Neural progenitor cell (in vitro differentiated cells): Measurements from ENCODE around the gene ATP10A. TPM values are rescaled to one million over a fixed set of nuclear protein-coding genes. Genes with fewer than 3 reads are reported as not detected.
A peak's percentile ranks its signal among the peaks of the same experiment; 100 is the strongest.

Source experiments
- DNase-seq: peaks from one replicate; pipeline ENCODE4 v3.0.0-alpha.2; 2016; ENCODE audit warnings: low spot score
- H2AFZ ChIP-seq: fragments of 200-600 bp; sonication (generic); replicated peaks from 2 replicates; pipeline ENCODE4 v1.6.1; 2016; ENCODE audit warnings: antibody characterized with exemption
- H3F3A ChIP-seq: fragments of 200-600 bp; sonication (generic); 2 replicates; pipeline ENCODE4 v1.6.1; 2016; ENCODE audit warnings: antibody characterized with exemption, low read depth
- H3K27ac ChIP-seq: fragments of 200-600 bp; sonication (generic); 2 replicates; pipeline ENCODE4 v1.5.1; 2016; ENCODE audit warnings: mild to moderate bottlenecking
- H3K27me3 ChIP-seq: fragments of 200-600 bp; sonication (generic); 2 replicates; pipeline ENCODE4 v1.6.1; 2016; ENCODE audit warnings: mild to moderate bottlenecking, moderate library complexity
- H3K36me3 ChIP-seq: fragments of 200-600 bp; sonication (generic); 2 replicates; pipeline ENCODE4 v1.5.1; 2016
- H3K4me1 ChIP-seq: fragments of 200-600 bp; sonication (generic); 2 replicates; pipeline ENCODE4 v1.6.1; 2016; ENCODE audit warnings: mixed run types
- H3K4me2 ChIP-seq: fragments of 200-600 bp; sonication (generic); 2 replicates; pipeline ENCODE4 v1.6.1; 2016
- H3K4me3 ChIP-seq: fragments of 200-600 bp; sonication (generic); 2 replicates; pipeline ENCODE4 v1.5.1; 2016
- H3K79me2 ChIP-seq: fragments of 200-600 bp; sonication (generic); 2 replicates; pipeline ENCODE4 v1.6.1; 2016; ENCODE audit warnings: low read depth
- H3K9ac ChIP-seq: fragments of 200-600 bp; sonication (generic); 2 replicates; pipeline ENCODE4 v1.6.1; 2016
- H3K9me3 ChIP-seq: fragments of 200-600 bp; sonication (generic); 2 replicates; pipeline ENCODE4 v1.5.1; 2016; ENCODE audit warnings: low read depth
- H4K20me1 ChIP-seq: fragments of 200-600 bp; sonication (generic); 2 replicates; pipeline ENCODE4 v1.6.1; 2016; ENCODE audit warnings: low read depth
- H3K27ac Mint-ChIP-seq: 3 replicates; pipeline ENCODE4 v1.8.0; 2021; ENCODE audit warnings: mixed read lengths
- H3K27me3 Mint-ChIP-seq: 2 replicates; pipeline ENCODE4 v1.8.0; 2022; ENCODE audit warnings: low read depth, mild to moderate bottlenecking, inconsistent platforms, moderate library complexity, mixed read lengths; ENCODE audit not compliant: insufficient read depth
- H3K36me3 Mint-ChIP-seq: 3 replicates; pipeline ENCODE4 v1.8.0; 2021; ENCODE audit warnings: mixed read lengths
- H3K4me1 Mint-ChIP-seq: 3 replicates; pipeline ENCODE4 v1.8.0; 2021; ENCODE audit warnings: mixed read lengths
- H3K4me3 Mint-ChIP-seq: 3 replicates; pipeline ENCODE4 v1.8.0; 2021; ENCODE audit warnings: mild to moderate bottlenecking, moderate library complexity, mixed read lengths
- H3K9me3 Mint-ChIP-seq: 3 replicates; pipeline ENCODE4 v1.8.0; 2020; ENCODE audit warnings: mixed read lengths
- EZH2 ChIP-seq: fragments of 200-600 bp; sonication (generic); IDR thresholded peaks from 2 replicates; pipeline ENCODE4 v1.6.1; 2017; ENCODE audit warnings: antibody characterized with exemption, mild to moderate bottlenecking, moderate library complexity
- EZH2phosphoT487 ChIP-seq: fragments of 200-600 bp; sonication (generic); IDR thresholded peaks from 2 replicates; pipeline ENCODE4 v1.6.1; 2017; ENCODE audit warnings: antibody characterized with exemption
- total RNA-seq: library from RNA; depleted of rRNA; stranded (reverse); fragments of >200 nt; gene quantifications from 2 replicates; pipeline ENCODE4 v1.2.3, GENCODE V29; 2015; ENCODE audit warnings: low replicate concordance
- TF ChIP-seq, protein P1 (sequence below): fragments of 200-600 bp; sonication (generic); IDR thresholded peaks from 2 replicates; pipeline ENCODE4 v1.5.1; 2017; ENCODE audit warnings: antibody characterized with exemption, mild to moderate bottlenecking

ATP10A gene
- total RNA-seq, 1 donor from 2014 or later, result 0.32 TPM

- Mint-ChIP-seq H3K4me3 (no peak overlapping the region), H3K27ac (peak overlapping the region; percentile 53), H3K9me3 (peaks cover under 1% of the 10 kb centered on the region), H3K36me3 (peaks cover under 1% of the 10 kb centered on the region), H3K4me1 (peaks cover 55% of the 10 kb centered on the region), H3K27me3 (peaks cover 12% of the 10 kb centered on the region)
- H3K4me2 ChIP-seq, result peak overlapping the region; percentile 22
- no peaks in the 10 kb centered on the region for H3K79me2 ChIP-seq
- H4K20me1 ChIP-seq, result no peaks in the 10 kb centered on the region
- H3F3A ChIP-seq, result peaks cover 3% of the 10 kb centered on the region
- TF ChIP-seq, protein P1, sequence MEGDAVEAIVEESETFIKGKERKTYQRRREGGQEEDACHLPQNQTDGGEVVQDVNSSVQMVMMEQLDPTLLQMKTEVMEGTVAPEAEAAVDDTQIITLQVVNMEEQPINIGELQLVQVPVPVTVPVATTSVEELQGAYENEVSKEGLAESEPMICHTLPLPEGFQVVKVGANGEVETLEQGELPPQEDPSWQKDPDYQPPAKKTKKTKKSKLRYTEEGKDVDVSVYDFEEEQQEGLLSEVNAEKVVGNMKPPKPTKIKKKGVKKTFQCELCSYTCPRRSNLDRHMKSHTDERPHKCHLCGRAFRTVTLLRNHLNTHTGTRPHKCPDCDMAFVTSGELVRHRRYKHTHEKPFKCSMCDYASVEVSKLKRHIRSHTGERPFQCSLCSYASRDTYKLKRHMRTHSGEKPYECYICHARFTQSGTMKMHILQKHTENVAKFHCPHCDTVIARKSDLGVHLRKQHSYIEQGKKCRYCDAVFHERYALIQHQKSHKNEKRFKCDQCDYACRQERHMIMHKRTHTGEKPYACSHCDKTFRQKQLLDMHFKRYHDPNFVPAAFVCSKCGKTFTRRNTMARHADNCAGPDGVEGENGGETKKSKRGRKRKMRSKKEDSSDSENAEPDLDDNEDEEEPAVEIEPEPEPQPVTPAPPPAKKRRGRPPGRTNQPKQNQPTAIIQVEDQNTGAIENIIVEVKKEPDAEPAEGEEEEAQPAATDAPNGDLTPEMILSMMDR, result no peak
- TF ChIP-seq EZH2phosphoT487, result no peak
- peaks cover 21% of the 10 kb centered on the region for H3K4me1 ChIP-seq
- no peak overlapping the region for H3K4me3 ChIP-seq
- no peak overlapping the region for H2AFZ ChIP-seq
- no peak for DNase-seq
- no peaks in the 10 kb centered on the region for H3K36me3 ChIP-seq
- H3K9me3 ChIP-seq, result no peaks in the 10 kb centered on the region
- H3K9ac ChIP-seq, result no peak overlapping the region
- no peak overlapping the region for H3K27ac ChIP-seq
- H3K27me3 ChIP-seq, result no peaks in the 10 kb centered on the region
These were observed 125.9 kb downstream of the ATP10A start for GRCh38 chr15:25737218-25737643.

DNA sequence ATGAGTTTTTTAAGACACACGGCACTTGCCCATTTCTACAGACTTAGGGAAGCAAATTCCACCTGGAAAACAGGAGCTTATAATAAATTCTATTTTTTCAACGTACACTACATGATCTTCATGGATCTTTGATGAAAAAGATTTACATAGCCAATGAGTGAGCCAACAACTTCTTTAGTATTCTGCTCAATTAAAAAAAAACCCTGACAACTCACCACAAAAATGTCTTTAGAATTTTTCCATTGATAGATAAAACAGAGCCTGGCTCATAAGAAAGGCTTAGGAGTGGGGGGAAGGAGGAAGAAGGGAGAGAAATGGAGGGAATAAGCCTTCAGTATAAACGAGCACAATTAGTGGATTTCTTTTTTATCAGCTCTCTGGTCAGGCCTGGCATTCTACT lies 126.7 kb downstream of the ATP10A start:
- Histone ChIP-seq H3K9me3 (no peaks in the 10 kb centered on the region), H3F3A (no peaks in the 10 kb centered on the region), H3K4me2 (no peak overlapping the region), H2AFZ (no peak overlapping the region), H3K4me3 (no peak overlapping the region), H4K20me1 (no peaks in the 10 kb centered on the region), H3K27me3 (no peaks in the 10 kb centered on the region), H3K79me2 (no peaks in the 10 kb centered on the region), H3K4me1 (peaks cover 14% of the 10 kb centered on the region), H3K9ac (no peak overlapping the region), H3K36me3 (no peaks in the 10 kb centered on the region), H3K27ac (no peak overlapping the region)
- DNase-seq, result no peak
- peaks cover 56% of the 10 kb centered on the region for H3K4me1 Mint-ChIP-seq
- H3K27ac Mint-ChIP-seq, result no peak overlapping the region
- TF ChIP-seq, protein P1, result no peak
- no peak for TF ChIP-seq EZH2phosphoT487
- no peak for TF ChIP-seq EZH2
- no peak overlapping the region for H3K4me3 Mint-ChIP-seq
- H3K27me3 Mint-ChIP-seq, result peaks cover 12% of the 10 kb centered on the region
- peaks cover 2% of the 10 kb centered on the region for H3K36me3 Mint-ChIP-seq
- H3K9me3 Mint-ChIP-seq, result peaks cover 2% of the 10 kb centered on the region

DNA sequence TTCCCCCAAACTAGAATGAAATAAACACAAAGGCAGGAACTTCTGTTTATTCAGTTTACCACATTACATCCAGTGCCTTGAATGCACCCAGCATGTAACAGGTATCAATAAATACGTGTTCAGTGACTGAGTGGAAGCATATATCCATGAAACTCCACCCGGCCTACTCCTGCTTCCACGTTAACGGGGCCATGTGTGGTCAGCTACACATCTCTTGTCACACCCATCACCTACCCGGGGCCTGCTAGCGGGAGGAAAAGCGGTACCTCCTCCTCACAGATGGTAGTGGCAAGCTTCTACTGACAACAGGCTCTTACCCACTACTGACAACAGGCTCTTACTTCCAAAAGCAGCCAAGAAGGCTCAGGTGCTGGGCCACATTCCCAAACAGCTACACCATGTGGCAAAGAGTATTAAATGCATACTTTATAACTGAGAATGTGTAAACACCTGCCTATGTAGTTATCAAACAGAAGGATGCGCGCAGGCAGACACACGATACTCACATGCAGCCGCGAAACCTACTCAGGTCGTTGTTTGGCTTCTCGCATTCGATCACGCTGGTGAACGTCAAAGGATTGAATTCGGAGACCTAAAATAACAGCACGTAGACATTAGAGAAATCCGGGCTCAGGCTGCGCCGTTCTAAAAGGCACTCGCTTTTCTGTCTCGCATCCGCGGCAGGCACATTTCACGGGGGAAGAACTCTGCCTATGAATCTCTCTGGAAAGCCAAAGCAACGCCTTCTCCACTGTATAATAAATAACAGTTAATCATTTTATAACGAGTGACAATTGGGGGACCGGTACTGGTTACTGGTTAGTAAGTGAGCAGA lies 127.4 kb downstream of the ATP10A start:
- no peak for DNase-seq
- Mint-ChIP-seq H3K4me1 (peaks cover 54% of the 10 kb centered on the region), H3K27me3 (peaks cover 12% of the 10 kb centered on the region), H3K9me3 (peaks cover 2% of the 10 kb centered on the region), H3K27ac (peak overlapping the region; percentile 72), H3K4me3 (no peak overlapping the region), H3K36me3 (peaks cover 2% of the 10 kb centered on the region)
- no peak overlapping the region for H2AFZ ChIP-seq
- TF ChIP-seq EZH2, result no peak
- TF ChIP-seq, protein P1, result peak; percentile 5
- peaks cover 14% of the 10 kb centered on the region for H3K4me1 ChIP-seq
- H3K4me3 ChIP-seq, result no peak overlapping the region
- no peaks in the 10 kb centered on the region for H3F3A ChIP-seq
- no peaks in the 10 kb centered on the region for H3K79me2 ChIP-seq
- no peaks in the 10 kb centered on the region for H3K9me3 ChIP-seq
- H3K4me2 ChIP-seq, result no peak overlapping the region
- H3K9ac ChIP-seq, result no peak overlapping the region
- H3K27me3 ChIP-seq, result no peaks in the 10 kb centered on the region
- H3K36me3 ChIP-seq, result no peaks in the 10 kb centered on the region
- no peak overlapping the region for H3K27ac ChIP-seq
- H4K20me1 ChIP-seq, result no peaks in the 10 kb centered on the region
